ENCODE results near the gene UGT1A4.

Gene UGT1A4

DNA sequence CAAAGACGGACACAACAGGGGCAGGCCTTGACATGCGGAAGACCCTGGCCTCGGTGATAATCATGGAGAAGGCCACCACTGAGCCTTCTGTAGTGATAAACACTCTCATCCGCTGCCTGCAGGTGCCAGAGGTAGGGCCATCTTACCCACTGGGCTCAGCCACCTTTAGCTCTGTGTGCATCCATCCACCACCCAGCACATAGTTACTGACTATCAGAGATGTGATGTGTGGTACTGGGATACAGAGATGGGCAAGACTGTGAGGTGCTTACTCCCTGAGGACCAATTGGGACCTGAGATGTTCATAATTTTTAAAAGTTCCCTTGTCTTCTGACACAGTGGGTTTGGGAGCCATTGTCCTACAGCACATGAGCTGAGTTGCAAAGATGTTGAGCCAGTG lies 61.2 kb downstream of the UGT1A4 start:
- no peak for DNase-seq (ENCODE audit: low read depth)
- no peak overlapping the region for H3K4me3 ChIP-seq (ENCODE audit: control insufficient read depth, low read depth, low read length)
- TF ChIP-seq, protein P1, sequence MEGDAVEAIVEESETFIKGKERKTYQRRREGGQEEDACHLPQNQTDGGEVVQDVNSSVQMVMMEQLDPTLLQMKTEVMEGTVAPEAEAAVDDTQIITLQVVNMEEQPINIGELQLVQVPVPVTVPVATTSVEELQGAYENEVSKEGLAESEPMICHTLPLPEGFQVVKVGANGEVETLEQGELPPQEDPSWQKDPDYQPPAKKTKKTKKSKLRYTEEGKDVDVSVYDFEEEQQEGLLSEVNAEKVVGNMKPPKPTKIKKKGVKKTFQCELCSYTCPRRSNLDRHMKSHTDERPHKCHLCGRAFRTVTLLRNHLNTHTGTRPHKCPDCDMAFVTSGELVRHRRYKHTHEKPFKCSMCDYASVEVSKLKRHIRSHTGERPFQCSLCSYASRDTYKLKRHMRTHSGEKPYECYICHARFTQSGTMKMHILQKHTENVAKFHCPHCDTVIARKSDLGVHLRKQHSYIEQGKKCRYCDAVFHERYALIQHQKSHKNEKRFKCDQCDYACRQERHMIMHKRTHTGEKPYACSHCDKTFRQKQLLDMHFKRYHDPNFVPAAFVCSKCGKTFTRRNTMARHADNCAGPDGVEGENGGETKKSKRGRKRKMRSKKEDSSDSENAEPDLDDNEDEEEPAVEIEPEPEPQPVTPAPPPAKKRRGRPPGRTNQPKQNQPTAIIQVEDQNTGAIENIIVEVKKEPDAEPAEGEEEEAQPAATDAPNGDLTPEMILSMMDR (conservative IDR thresholded peaks at IDR 0.05; ENCODE audit: control insufficient read depth, insufficient read depth, low read depth, low read length) = no peak

DNA sequence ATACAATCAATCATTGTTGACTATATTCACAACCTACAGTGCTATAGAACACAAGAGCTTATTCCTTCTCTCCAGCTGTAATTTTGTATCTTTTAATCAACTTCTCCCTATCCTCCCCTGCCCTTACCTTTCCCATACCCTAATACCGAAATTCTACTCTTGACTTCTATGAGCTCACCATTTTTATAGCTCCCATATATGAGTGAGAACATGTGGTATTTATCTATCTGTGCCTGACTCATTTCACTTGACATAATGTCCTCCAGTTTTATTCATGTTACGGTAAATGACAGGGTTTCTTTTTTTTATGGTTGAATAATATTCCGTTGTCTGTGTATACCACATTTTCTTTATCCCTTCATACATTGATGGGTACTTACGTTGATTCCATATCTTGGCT lies 62.2 kb downstream of the UGT1A4 start:
- DNase-seq (ENCODE audit: low read depth) = no peak
- H3K4me3 ChIP-seq (ENCODE audit: control insufficient read depth, low read depth, low read length) = no peak overlapping the region
- TF ChIP-seq, protein P1 (conservative IDR thresholded peaks at IDR 0.05; ENCODE audit: control insufficient read depth, insufficient read depth, low read depth, low read length) = no peak

DNA sequence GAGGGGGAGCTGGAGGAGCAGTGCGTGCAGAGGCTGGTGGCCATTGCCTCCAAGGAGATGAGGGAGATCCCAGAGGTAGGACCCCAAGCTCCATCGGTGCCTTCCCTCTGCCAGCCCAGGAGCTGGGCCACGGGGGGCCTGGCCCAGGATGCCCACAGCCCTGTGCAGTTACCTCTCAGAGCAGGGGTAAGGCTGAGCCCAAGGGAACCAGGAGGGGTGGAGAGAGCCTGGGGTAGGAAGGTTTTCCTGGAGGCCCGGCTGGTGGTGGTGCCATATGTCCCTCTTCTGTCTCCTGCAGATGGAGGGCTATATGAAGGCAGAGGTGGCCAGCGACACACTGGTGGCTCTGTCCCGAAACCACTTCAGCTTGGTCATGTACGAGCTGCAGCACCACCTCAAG lies 71.0 kb downstream of the UGT1A4 start:
- TF ChIP-seq, protein P1 (conservative IDR thresholded peaks at IDR 0.05; ENCODE audit: control insufficient read depth, insufficient read depth, low read depth, low read length) = no peak
- H3K4me3 ChIP-seq (ENCODE audit: control insufficient read depth, low read depth, low read length) = no peak overlapping the region
- no peak for DNase-seq (ENCODE audit: low read depth)

DNA sequence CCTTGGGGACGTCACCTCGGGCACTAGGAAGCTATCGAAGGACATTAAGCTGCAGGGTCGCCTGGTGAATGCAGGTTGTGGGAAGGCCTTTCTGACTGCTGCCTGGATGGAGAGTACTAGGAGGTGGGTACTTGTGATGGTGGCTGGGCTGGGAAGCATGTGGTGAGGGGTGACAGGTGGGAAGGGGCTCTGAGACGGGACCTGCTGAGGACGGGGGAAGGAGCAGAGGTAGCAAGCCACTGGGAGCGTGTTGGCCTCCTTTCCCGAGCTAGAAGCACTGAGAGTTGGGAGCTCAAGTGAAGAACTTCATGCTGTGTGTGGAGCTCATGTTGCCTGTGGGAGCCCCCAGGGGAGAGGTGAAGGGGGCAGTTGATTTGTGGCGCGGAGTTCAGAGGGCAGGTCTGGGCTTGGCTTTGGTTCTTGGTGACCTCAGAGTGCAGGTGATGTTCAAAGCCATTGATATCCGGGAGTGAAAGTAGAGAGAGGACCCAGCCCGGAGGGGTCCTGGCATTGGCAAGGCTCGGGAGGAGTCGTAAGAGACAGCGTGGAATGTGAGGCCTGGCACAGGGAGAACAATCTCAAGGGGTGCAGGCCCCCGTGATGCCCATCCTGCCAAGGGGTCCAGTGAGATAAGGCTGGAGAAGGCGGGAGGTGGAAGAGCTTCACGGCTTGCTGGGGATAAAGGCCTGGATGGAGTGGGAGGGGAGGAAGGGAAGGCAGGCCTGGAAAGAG lies 72.8 kb downstream of the UGT1A4 start:
- no peak overlapping the region for H3K4me3 ChIP-seq (ENCODE audit: control insufficient read depth, low read depth, low read length)
- TF ChIP-seq, protein P1 (conservative IDR thresholded peaks at IDR 0.05; ENCODE audit: control insufficient read depth, insufficient read depth, low read depth, low read length) = no peak
- no peak for DNase-seq (ENCODE audit: low read depth)

DNA sequence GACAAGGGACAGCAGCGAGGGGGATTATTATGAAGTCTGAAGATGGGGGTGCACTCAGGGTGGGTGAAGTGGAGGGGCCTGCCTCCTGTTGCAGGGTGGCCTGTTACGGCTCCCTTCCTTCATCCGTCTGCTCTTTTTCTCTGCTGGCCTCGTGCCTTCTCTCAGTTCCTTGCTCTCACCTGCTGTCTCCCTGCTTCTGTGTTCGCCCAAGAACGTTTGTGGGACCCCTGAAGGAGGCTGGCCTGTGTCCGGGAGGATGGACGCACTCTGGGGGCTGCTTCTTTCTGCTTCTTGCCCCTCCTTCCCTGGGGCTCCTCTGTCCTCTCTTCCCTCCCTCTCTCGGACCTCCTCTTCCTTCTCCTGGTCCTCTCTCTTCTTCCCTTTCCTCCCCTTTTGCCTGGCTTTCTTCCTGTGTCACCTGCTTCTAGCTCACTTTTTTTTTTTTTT lies 73.4 kb downstream of the UGT1A4 start:
- DNase-seq (ENCODE audit: low read depth) = no peak
- H3K4me3 ChIP-seq (ENCODE audit: control insufficient read depth, low read depth, low read length) = no peak overlapping the region
- TF ChIP-seq, protein P1 (conservative IDR thresholded peaks at IDR 0.05; ENCODE audit: control insufficient read depth, insufficient read depth, low read depth, low read length) = no peak

DNA sequence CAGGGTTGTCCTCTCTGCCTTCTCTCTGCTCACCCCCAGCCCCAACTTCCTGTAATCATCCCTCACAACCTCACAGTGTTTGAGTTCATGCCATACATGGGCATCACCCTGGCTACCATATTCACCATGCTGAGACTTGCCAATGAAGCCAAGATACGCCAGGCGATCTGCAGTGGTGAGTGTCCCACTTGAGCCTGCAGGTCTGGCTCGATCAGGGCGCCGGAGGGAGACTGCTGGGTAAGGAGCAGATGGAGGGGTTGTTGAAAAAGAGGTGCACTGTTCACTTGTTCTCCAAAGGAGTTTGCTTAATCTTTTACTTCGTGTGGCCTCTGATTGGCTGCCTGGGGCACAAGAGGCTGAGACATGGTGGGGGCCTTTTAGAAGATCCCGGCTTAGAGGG lies 74.2 kb downstream of the UGT1A4 start:
- H3K4me3 ChIP-seq (ENCODE audit: control insufficient read depth, low read depth, low read length) = no peak overlapping the region
- DNase-seq (ENCODE audit: low read depth) = no peak
- TF ChIP-seq, protein P1 (conservative IDR thresholded peaks at IDR 0.05; ENCODE audit: control insufficient read depth, insufficient read depth, low read depth, low read length) = no peak
